HG03064 (cell line): Measurements from ENCODE around the gene CLCN3.
A peak's percentile ranks its signal among the peaks of the same experiment; 100 is the strongest.
"Not testable (repeated sequence)": the region's sequence is repeated elsewhere in the genome, so short reads cannot be mapped to it uniquely, and the experiment has no call there.

Experiments used
- ATAC-seq: cut with Tn5 transposase; IDR thresholded peaks from one replicate; pipeline ENCODE4 v1.9.1; 2021; ENCODE audit warnings: low read depth; ENCODE audit not compliant: unreplicated experiment

CLCN3 gene

DNA sequence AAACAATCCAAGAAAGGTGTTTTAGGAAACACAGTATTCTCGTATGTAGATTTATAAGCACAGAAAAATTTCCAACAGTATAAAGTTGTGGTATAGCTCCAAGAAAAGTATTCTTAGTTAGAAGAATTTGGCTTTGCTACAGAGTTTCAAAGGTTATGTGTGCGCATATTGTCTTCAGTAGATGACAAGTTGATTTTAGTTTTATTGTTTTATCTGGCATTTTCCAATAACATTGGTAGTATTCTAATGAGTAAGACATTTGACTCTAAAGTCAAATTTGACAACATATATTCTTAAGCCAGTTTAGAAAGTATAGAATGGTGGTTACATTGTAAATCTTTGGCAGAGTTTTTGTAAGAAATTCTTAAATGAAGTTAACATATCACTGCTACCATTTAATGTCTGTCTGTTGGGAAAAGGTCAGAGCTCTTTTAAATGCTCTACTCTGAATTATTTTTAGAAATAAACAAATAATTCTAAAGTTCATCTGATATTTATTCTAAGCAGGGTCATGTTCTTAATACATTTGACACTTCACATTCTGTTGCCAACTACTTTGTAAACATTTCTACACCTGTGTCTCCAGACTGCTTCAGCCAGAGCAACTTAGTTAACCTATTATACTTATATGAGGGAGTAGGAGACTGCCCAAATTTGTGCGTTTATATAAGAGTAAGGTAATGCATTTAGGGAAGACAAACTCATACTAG is 30.0 kb downstream of the CLCN3 start:
- no peak for ATAC-seq

- ATAC-seq: no peak
These were observed 32.2 kb downstream of the CLCN3 start for GRCh38 chr4:169652535-169652934.

DNA sequence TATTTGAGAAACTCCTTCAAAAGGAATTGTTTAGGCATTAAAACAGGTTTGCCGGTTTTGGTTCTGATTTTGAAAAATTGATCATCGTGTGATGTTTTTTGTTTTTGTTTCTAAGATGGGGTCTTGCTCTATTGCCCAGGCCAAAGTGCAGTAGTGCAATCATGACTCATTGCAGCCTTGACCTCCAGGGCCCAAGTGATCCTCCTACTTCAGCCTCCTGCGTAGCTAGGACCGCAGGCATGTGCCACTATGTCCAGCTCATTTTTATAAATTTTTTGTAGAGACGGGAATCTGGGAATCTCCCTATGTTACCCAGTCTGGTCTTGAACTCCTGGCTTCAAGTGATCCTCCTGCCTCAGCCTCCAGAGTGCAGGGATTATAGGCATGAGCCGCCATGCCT is 35.0 kb downstream of the CLCN3 start:
- no peak for ATAC-seq

- no peak for ATAC-seq
These were observed 37.2 kb downstream of the CLCN3 start for GRCh38 chr4:169657470-169658107.

DNA sequence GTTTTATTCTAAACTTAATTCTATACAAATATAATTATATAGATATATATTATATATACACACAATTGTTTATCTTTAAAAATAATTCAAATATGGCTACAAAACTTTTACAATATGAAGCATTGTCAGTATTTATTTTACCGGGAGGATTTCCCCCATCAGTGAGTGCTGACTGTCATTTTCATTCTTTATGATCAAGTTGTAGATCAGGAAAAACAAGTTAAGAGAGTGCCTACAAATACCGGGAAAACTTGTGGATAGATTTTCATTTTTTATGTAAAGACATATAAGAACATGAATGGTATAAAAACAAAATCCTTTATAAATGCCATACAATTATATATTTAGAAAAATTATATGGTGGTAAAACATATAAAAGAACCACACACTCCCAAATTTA is 37.8 kb downstream of the CLCN3 start:
- ATAC-seq: no peak

DNA sequence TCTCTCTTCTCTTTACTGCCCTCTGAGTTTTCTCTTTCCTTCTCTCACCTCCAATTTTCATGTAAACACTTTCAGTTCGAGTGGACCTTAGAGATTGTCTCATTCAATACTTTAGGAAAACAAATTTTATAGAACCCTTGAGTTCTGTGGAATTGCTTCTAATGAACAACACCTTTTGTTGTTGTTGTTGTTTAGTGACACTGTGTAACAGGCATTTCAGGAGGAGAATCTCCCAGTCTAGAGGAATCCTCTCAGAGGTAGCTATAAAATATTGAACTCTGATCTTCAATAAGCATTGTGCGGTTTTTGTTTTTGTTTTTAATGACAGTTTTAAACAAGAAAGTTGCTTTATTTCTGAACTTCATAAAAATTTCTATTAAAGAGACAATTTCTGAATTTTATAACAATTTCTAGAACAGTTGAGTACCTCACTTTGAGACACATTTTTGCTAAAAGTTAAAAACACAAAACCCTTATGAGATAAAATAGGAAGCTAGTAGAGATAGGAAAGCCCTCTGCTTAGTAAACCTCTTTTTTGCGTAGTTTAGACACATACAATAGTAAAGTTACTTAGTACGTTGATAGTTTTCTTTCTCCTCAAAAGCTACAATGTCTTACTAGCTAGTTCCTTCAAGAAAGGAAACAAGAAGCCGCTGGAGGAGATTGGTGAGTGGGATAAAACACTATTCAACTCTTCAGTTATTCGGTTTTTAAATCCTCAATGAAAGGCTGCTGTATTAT is 38.8 kb downstream of the CLCN3 start:
- no peak for ATAC-seq

GRCh38 chr4:169659716-169660670 is 39.6 kb downstream of the CLCN3 start:
- ATAC-seq: peak; percentile 89

DNA sequence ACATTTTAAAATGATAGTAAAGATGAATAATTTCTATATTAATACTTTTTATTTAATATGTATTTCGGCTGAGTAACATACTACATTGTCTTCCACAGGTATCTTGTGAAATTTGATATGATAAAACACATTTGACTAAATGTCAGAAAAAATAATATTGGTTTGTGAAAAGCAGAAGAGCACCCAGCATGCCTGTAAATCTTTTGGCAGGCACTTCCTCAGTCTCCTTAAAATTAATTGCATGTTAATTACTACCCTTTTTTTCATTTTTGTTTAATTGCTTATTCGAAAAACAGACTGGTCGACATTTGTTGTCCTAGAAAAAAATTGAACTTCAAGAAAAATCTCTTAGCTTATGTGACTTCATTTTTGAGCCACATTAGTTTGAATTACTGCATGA is 40.6 kb downstream of the CLCN3 start:
- ATAC-seq: no peak

DNA sequence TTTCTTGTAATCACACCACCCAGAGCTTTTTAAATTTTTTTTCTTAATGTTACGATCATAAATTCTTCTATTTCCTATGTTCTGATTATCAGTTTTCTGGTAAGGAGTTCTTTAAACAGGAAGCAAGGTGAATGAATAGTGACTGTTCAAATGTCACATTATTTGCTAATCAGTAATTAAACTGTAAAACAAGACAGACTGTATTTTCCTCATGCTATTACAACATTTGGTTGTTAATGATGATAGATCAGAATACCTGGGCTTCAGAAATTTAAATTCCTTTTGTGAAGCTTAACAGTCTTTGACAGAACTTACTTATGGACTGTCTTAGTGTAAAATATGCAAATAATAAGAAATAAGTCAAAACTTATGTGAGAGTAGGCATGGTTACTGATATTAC is 41.4 kb downstream of the CLCN3 start:
- ATAC-seq: no peak

DNA sequence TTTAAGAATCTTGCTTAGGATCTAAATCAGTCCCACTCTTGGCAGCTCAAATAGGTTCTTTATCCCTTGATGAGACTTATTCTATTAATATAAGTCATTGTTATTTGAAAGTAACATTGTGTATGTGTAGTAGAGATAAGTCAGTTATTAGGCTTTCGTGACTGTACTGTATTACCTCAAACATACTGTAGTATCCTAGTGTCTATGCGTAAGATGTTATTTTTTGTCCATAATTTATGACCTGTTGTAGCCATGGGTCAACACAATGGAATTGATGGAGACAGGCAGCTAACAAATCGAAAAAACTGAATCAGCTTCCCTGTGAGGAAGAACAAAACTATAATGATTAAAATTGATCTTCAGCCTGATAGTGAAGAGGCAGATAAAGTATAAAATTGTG is 41.8 kb downstream of the CLCN3 start:
- no peak for ATAC-seq

DNA sequence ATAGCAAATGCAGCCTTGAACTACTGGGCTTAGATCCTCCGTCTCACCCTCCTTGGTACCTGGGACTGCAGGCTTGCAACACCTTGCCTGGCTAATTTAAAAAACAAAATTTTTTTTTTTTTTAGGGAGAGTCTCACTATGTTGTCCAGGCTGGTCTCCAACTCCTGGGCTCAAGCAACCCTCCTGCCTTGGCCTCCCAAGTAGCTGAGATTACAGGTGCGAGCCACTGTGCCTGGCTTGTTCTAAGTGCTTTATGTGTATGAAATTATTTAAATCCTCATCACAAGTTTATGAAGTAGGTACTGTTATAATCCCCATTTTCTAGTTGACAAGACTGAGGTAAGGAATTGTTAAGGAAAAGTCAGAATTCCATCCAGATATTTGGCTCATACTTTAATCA is 43.0 kb downstream of the CLCN3 start:
- no peak for ATAC-seq

DNA sequence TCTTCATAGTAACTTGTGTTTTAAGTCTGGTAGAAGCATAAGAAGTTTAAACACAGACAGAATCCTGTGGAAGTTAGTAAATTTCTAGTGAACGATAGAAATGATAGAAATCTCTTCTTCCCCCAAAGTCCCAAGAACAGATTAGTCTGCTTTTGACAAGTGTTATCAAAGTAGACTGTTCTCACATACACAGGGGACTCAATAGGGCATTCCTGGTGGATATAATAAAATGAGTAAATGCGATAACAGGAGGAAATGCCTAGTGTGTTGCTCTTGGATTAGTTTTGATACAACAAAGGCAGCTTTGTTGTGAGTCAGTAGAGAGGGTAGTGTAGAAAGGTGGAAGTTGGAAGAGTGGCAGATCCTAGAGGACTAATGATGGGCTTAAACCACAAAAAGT is 43.5 kb downstream of the CLCN3 start:
- ATAC-seq: no peak

GRCh38 chr4:169664615-169665014 is 44.2 kb downstream of the CLCN3 start:
- no peak for ATAC-seq

DNA sequence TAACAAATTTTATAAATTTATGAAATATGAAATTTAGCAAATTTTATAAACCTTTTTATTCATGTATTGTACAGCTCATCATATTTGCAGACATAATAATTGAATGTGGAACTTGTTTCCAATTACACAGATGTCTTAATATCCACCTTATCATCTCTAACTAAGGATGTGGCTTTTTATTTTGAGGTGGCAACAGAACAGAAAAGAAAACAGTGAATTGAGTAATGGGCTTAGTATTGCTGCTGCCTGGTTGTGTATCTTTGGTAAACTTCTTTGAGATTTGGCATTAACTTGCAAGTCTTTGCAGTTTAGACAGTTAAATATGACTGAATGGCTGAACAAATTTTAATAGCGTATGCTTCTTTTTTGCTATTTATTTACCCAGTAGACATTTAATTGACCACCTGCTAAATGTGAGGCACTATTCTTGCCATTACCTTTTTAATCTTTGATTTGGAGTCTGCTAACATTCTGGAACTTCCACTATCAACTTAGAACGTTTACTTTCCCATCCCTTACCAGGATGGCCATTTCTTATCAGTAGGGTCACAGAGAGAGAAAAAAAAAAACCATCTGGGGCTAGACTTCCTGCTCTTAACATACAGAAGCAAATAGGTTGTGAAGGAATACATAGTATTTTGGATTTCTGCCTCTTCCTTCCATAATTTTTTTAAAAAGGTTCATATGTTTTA is 44.8 kb downstream of the CLCN3 start:
- no peak for ATAC-seq

- ATAC-seq: no peak
These were observed 47.8 kb downstream of the CLCN3 start for GRCh38 chr4:169668069-169668721.

DNA sequence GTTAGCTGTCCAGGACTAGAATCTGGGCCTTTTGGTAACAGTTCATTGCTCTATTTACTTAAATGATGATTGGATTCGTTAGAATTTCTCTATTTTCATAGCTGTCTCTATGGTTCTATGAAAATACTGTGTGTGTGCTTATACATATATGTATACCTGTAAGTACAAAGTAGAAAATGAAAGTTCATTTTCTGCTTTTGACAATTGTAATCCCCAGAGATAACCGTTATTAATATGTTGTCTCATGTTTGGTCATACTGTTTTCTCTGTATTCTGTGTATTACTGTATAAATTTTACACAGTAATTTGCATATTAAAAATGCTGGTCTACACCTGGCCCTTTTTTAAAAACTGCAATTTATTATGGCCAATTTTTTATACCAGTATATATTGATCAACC is 55.4 kb downstream of the CLCN3 start:
- peak; percentile 87 for ATAC-seq

- no peak for ATAC-seq
These were observed 56.9 kb downstream of the CLCN3 start for GRCh38 chr4:169677150-169677748.

GRCh38 chr4:169678486-169678885 is 58.1 kb downstream of the CLCN3 start:
- not testable (repeated sequence) for ATAC-seq

DNA sequence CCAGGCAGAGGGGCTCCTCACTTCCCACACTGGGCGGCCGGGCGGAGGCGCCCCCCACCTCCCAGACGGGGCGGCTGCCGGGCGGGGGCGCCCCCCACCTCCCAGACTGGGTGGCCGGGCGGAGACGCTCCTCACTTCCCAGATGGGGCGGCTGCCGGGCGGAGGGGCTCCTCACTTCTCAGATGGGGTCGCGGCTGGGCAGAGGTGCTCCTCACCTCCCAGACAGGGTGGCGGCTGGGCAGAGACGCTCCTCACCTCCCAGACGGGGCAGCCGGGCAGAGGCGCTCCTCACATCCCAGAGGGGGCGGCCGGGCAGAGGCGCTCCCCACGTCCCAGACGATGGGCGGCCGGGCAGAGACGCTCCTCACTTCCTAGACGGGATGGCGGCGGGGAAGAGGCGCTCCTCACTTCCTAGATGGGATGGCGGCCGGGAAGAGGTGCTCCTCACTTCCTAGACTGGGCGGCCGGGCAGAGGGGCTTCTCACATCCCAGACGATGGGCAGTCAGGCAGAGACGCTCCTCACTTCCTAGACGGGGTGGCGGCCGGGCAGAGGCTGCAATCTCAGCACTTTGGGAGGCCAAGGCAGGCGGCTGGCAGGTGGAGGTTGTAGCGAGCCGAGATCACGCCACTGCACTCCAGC is 58.7 kb downstream of the CLCN3 start:
- not testable (repeated sequence) for ATAC-seq
